H7 (cell line): ENCODE measurements around the gene WDPCP. TPM values are rescaled to one million over a fixed set of nuclear protein-coding genes. Genes with fewer than 3 reads are reported as not detected.
"Not testable (repeated sequence)": the region's sequence is repeated elsewhere in the genome, so short reads cannot be mapped to it uniquely, and the experiment has no call there.

Source experiments
- DNase-seq: peaks from one replicate; pipeline ENCODE4 v3.0.0; 2012
- H3K27me3 ChIP-seq: 2 replicates; pipeline ENCODE4 v1.6.0; 2011; ENCODE audit warnings: mild to moderate bottlenecking, low read length; ENCODE audit not compliant: control insufficient read depth, insufficient read depth
- H3K36me3 ChIP-seq: replicated peaks from 2 replicates; pipeline ENCODE4 v1.5.1; 2011; ENCODE audit warnings: low read length; ENCODE audit not compliant: control insufficient read depth, insufficient read depth
- H3K4me3 ChIP-seq: 2 replicates; pipeline ENCODE4 v1.5.1; 2011; ENCODE audit warnings: low read depth, mild to moderate bottlenecking, control low read depth, low read length, moderate library complexity; ENCODE audit not compliant: insufficient read depth
- total RNA-seq: library from RNA; depleted of rRNA; stranded (reverse); fragments of >200 nt; shearing (Covaris generic); gene quantifications from 2 replicates; pipeline ENCODE4 v1.2.3, GENCODE V29; 2014

The WDPCP gene
- total RNA-seq, 1 experiment from 2014 or later: 3.2 TPM

DNA sequence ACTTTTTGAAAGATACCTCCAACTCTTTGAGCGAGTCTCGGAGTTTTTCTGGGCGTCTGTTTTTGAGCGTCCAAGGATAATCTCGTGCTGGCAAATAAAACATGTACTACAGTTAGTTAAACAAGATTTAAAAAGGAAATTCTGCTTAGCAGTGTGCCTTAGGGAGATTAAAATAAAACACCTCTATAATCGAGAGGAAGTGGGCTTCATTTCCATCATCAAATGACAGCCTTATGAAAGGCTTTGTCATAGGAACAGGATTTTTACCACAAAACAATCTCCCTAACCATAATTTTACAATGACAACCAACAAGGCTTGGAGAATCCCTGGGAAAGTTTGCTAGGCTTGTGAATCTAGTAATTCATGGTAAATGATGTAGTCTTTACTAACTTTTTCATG, 103.4 kb downstream of the WDPCP start:
- Histone ChIP-seq H3K27me3 (no peaks in the 10 kb centered on the region), H3K4me3 (no peak overlapping the region), H3K36me3 (no peaks in the 10 kb centered on the region)
- DNase-seq: no peak

DNA sequence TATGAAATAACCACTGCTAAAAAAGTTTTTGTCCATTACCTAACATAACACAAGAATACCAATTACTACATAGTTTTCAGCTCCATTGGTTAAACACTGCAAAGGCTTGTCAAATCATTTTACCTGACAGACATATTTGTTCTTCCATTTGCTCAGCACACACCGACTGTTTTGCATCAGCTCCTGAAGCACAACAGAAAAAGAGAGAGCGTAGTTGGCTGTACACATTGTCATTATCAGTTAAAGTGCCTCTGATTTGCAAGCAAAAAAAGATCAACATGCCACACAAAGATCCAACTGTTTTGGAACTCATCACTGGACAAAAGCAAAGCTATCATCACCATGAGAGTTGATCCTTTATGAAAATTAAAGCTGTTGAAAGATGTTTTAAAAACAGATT, 103.8 kb downstream of the WDPCP start:
- no peak overlapping the region for H3K4me3 ChIP-seq
- H3K27me3 ChIP-seq: no peaks in the 10 kb centered on the region
- no peak for DNase-seq
- no peaks in the 10 kb centered on the region for H3K36me3 ChIP-seq

- no peak for DNase-seq
- Histone ChIP-seq H3K4me3 (no peak overlapping the region), H3K27me3 (no peaks in the 10 kb centered on the region), H3K36me3 (no peaks in the 10 kb centered on the region)
Observed at GRCh38 chr2:63477686-63478085, 110.6 kb downstream of the WDPCP start.

- not testable (repeated sequence) for H3K27me3 ChIP-seq, H3K36me3 ChIP-seq, H3K4me3 ChIP-seq, DNase-seq
Observed at GRCh38 chr2:63469313-63469712, 119.0 kb downstream of the WDPCP start.

DNA sequence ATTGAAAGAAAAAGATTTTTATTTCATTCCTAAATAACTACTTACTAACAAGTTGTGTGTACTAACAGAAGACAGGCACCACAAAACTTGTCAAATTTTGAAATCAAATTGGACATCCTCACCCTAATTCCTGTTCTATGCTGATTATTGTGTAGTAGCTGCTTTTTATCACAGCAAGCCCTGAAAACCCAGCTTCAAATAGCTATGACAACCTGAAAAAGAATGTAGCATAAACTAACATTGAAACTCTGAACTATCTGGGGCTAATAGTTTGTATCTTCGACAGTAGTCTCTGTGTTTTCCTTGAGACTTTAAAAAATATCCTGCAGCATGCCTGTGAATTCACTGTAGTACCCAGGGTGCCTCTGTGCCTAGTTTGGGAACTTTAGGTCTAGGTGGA, 122.6 kb downstream of the WDPCP start:
- no peak overlapping the region for H3K4me3 ChIP-seq
- H3K36me3 ChIP-seq: no peaks in the 10 kb centered on the region; the same call in 1 of the 2 replicates
- no peak for DNase-seq
- no peaks in the 10 kb centered on the region for H3K27me3 ChIP-seq

DNA sequence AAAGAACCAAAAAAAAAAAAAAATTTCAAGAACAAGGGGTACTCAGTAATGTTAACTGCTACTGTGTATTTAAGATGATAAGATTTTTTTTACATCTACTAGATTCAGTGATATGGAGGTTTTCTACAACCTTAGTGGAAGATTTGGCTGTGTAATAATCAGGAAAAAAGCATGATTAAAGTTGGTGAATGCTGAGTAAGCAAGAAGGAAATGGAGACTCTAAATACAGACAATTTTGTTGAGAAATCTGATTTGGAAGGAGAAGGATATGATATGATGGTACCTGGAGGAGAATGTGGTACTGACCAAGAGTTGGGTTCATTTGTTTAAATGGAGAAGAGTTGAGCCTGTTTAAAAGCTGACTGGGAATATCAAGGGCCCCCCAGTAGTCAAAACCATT, 125.1 kb downstream of the WDPCP start:
- H3K27me3 ChIP-seq: no peaks in the 10 kb centered on the region
- DNase-seq: no peak
- no peaks in the 10 kb centered on the region for H3K36me3 ChIP-seq
- H3K4me3 ChIP-seq: no peak overlapping the region

DNA sequence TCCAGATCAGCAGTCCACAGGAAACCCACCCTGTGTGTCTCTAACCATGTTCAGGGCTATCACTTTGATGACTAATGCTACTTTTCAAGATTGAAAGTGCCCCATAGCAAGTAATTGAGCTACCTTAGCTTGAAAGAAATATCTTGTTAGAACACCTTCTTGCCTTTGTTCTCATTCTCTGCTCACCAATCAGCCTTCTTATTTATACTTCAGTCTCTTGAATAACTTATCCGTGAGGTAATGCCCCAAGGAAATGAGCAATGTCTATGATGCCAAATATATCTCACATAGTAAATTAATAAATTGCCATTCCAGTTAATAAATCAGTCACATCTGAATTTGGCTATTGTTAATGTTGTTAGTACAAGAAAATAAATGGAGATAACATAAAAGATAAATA, 141.6 kb downstream of the WDPCP start:
- Histone ChIP-seq H3K27me3 (no peaks in the 10 kb centered on the region), H3K36me3 (no peaks in the 10 kb centered on the region), H3K4me3 (no peak overlapping the region)
- DNase-seq: no peak

DNA sequence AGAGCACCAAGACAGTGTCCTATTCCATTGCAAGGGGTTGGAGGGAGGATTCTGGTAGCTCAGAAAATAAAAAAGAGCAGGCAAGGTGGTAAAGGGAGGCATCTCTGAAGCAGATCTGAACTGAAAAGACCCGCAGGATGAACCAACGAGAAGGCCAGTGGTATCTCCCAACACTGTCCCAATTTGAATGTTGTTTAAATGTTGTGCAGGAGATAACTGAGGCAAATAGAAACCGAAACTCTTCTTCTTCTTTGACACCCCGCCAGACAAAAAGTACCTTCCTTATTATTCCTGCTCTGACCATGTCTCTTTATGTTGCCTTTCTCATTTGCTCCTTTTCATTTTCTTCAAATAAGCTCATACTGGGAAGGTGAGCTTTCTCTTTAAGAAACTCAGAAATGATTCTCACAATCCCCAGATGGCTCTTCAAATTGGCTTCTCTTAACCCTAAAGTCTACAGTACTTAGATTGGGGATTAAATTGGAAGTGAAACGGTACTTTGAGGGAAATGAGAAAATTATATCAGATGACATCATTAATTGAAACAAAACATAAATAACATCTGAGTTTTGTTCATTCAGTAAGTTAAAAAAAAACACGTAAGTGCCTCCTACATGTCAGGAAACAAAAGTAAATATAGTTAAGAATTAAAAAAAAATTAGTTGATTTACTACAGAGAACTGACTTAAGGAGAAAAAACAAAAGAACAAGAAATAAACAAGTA, 143.6 kb downstream of the WDPCP start:
- Histone ChIP-seq H3K36me3 (no peaks in the 10 kb centered on the region), H3K4me3 (no peak overlapping the region)
- no peak for DNase-seq

DNA sequence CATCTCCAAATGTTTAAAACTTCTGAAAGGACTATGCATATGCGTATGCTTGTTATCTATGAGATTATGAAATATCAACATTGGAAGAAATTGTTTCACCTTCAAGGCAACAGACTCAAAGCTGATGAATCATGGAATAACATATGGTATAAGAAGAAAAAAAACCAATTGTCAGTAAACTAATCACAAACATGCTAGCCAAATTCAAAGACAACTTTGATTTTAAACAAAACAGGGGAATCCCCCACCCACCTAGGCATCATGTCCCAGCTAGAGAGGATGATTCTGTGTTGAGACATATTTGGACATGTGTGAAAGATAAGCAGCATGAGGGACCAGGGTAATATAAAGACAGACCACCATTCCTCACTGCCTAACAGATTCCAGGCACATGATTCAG, 147.7 kb downstream of the WDPCP start:
- H3K4me3 ChIP-seq: no peak overlapping the region
- no peaks in the 10 kb centered on the region for H3K36me3 ChIP-seq
- DNase-seq: no peak
- H3K27me3 ChIP-seq: no peaks in the 10 kb centered on the region

More for the DNA sequence above, 143.6 kb downstream of the WDPCP start:
- H3K27me3 ChIP-seq: no peaks in the 10 kb centered on the region

DNA sequence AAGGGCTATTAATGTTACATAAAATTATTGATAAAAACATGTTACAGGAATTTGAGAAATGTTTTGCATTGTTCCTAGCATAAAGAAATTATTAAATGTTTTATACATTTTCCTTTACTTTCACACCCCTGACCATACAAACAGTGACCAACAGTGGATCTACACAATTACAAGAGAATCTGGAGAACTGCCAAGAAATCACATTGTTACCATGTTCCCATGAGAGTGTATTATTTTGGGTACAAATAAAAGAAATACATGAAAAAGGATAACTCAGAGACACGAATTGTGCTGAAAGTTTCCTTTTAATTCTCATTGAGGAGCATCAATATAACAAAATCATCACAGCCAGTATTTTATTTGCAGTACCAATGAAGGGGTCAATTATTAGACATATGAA, 150.1 kb downstream of the WDPCP start:
- Histone ChIP-seq H3K27me3 (no peaks in the 10 kb centered on the region), H3K36me3 (no peaks in the 10 kb centered on the region; the same call in 1 of the 2 replicates), H3K4me3 (no peak overlapping the region)
- DNase-seq: no peak

- Histone ChIP-seq H3K4me3 (no peak overlapping the region), H3K27me3 (no peaks in the 10 kb centered on the region), H3K36me3 (no peaks in the 10 kb centered on the region; the same call in 1 of the 2 replicates)
- DNase-seq: no peak
Observed at GRCh38 chr2:63436488-63436887, 151.8 kb downstream of the WDPCP start.

DNA sequence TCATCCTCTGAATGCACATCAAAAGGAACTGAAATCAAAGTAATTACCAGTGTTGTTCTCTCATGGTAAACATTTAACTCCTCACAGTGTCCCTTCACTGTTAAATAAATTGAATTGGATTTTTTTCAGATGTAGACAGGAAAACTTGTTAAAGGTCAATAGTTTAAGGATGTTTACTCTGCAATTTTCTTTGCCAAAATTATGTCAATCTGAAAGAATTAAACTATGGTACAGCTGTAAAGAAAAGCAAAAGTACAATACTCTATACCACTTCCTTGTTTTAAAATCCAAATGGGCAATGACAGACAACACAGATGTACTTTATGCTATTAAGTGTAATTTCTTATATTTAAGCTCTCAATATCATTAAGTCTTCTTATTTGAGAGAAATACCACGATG, 153.2 kb downstream of the WDPCP start:
- no peak for DNase-seq
- no peak overlapping the region for H3K4me3 ChIP-seq
- H3K36me3 ChIP-seq: no peaks in the 10 kb centered on the region; the same call in 1 of the 2 replicates
- H3K27me3 ChIP-seq: no peaks in the 10 kb centered on the region

DNA sequence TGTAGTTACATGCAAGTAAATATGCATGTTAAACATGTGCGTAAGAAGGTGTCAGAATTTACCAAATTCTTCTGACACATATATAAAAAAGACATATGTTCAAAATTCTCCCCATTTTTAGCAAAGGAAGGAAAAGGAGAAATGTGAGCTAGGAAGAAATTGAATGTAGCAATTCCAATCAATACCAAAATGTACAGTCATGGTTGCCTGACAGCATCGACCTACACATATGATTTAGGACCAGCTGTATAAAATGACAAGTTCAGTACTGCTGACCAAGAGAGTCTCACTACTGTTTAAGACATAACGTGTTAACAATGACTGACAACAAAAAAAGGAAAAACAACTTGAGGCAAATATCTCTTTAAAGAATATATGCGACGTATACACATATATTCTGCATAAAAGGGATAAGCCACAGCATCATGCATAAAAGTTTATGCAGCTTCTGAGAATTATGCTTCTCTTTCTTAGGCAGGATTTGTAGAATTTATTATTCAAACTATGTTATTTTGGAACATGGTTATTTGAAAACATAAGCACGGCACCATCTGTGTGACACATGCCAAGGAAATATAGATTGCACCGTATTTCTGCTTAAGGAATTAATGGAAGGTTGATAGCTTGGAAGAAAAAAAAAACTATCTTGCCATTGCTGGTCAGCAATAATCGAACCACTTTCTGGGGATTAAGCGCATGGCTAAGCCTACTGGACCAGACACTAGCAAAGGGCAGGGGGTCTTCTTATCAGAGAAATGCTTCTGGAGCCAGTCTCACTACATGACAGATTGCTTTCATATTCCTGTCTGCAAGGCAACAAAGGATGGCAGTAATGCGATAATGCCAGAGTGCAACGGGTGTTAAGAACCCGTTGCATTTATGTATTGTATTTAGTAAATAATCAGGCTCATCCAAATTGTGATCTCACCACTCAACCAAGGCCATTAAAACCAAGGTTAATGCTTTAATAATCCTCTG, 154.0 kb downstream of the WDPCP start:
- Histone ChIP-seq H3K36me3 (no peaks in the 10 kb centered on the region; the same call in 1 of the 2 replicates), H3K4me3 (no peak overlapping the region), H3K27me3 (no peaks in the 10 kb centered on the region)
- no peak for DNase-seq

GRCh38 chr2:63432373-63432772, 155.9 kb downstream of the WDPCP start:
- Histone ChIP-seq H3K4me3 (no peak overlapping the region), H3K36me3 (no peaks in the 10 kb centered on the region; the same call in 1 of the 2 replicates), H3K27me3 (no peaks in the 10 kb centered on the region)
- no peak for DNase-seq

GRCh38 chr2:63425606-63426005, 162.7 kb downstream of the WDPCP start:
- no peak for DNase-seq
- H3K4me3 ChIP-seq: no peak overlapping the region
- no peaks in the 10 kb centered on the region; the same call in 1 of the 2 replicates for H3K27me3 ChIP-seq
- no peaks in the 10 kb centered on the region for H3K36me3 ChIP-seq
